CD4-positive, alpha-beta T cell treated with Interleukin-17A for 4 hours (primary cell): ENCODE results near the gene GAS2L1.

Experiments used
- DNase-seq: peaks from one replicate; pipeline ENCODE4 v3.0.0-alpha.2; 2020; ENCODE audit warnings: mixed read lengths

Gene GAS2L1

GRCh38 chr22:29275819-29276565 is 30.5 kb upstream of the GAS2L1 start:
- no peak for DNase-seq

GRCh38 chr22:29277927-29278326 is 28.5 kb upstream of the GAS2L1 start:
- DNase-seq, result no peak

GRCh38 chr22:29284196-29284595 is 22.3 kb upstream of the GAS2L1 start:
- no peak for DNase-seq

- DNase-seq, result no peak
Measured at GRCh38 chr22:29288837-29289236, 17.6 kb upstream of the GAS2L1 start.

- DNase-seq, result no peak
Measured at GRCh38 chr22:29290061-29290460, 16.4 kb upstream of the GAS2L1 start.

- no peak for DNase-seq
Measured at GRCh38 chr22:29291215-29291614, 15.2 kb upstream of the GAS2L1 start.

GRCh38 chr22:29292379-29292778 is 14.1 kb upstream of the GAS2L1 start:
- no peak for DNase-seq

- DNase-seq, result no peak
Measured at GRCh38 chr22:29298641-29299040, 7.8 kb upstream of the GAS2L1 start.

- DNase-seq, result no peak
Measured at GRCh38 chr22:29299136-29299900, 7.1 kb upstream of the GAS2L1 start.

GRCh38 chr22:29300467-29300806 is 6.0 kb upstream of the GAS2L1 start:
- no peak for DNase-seq

GRCh38 chr22:29300807-29301601 is 5.4 kb upstream of the GAS2L1 start:
- DNase-seq, result no peak

GRCh38 chr22:29301716-29302401 is 4.6 kb upstream of the GAS2L1 start:
- DNase-seq, result no peak

GRCh38 chr22:29302402-29302680 is 4.1 kb upstream of the GAS2L1 start:
- DNase-seq, result no peak

- DNase-seq, result no peak
Measured at GRCh38 chr22:29302681-29303465, 3.6 kb upstream of the GAS2L1 start.

- no peak for DNase-seq
Measured at GRCh38 chr22:29305836-29306174, 645 bp upstream of the GAS2L1 start.

GRCh38 chr22:29306835-29307595 is 565 bp downstream of the GAS2L1 start:
- DNase-seq, result peak; percentile 56

GRCh38 chr22:29307596-29308147 is 1.2 kb downstream of the GAS2L1 start:
- DNase-seq, result no peak

GRCh38 chr22:29308148-29308790 is 1.8 kb downstream of the GAS2L1 start:
- DNase-seq, result no peak

- DNase-seq, result peak; percentile 40
Measured at GRCh38 chr22:29308791-29309262, 2.4 kb downstream of the GAS2L1 start.

GRCh38 chr22:29309332-29310064 is 3.0 kb downstream of the GAS2L1 start:
- no peak for DNase-seq
